Sigmoid colon (tissue), 7 donors: Measurements from ENCODE around the gene LOXHD1. TPM values are rescaled to one million over a fixed set of nuclear protein-coding genes. Genes with fewer than 3 reads are reported as not detected.

Source experiments
- DNase-seq: peaks from one replicate; pipeline ENCODE4 v3.0.0-alpha.2; 2019
- H3K27ac ChIP-seq, 4 donors: fragments of 200-600 bp; sonication (generic); one replicate each; pipeline ENCODE4 v1.5.1; 2016 to 2019; ENCODE audit warnings: mild to moderate bottlenecking in 1 of 4
- H3K27me3 ChIP-seq, 3 donors: fragments of 200-600 bp; sonication (generic); one replicate each; pipeline ENCODE4 v1.5.1; 2019; ENCODE audit warnings: mild to moderate bottlenecking in 1 of 3
- H3K36me3 ChIP-seq, 4 donors: fragments of 200-600 bp; sonication (generic); one replicate each; pipeline ENCODE4 v1.5.1; 2016 to 2019
- H3K4me1 ChIP-seq, 4 donors: fragments of 200-600 bp; sonication (generic); one replicate each; pipeline ENCODE4 v1.5.1; 2017 to 2019
- H3K4me3 ChIP-seq, 4 donors: fragments of 200-600 bp; sonication (generic); one replicate each; pipeline ENCODE4 v1.5.1; 2017 to 2019; ENCODE audit warnings: mild to moderate bottlenecking in 2 of 4, moderate library complexity in 1 of 4
- H3K9me3 ChIP-seq, 4 donors: fragments of 200-600 bp in 3 of 4; sonication (generic) in 3 of 4; one replicate each; pipeline versions ENCODE4 v1.5.1 to v1.6.1; 2013 to 2019
- CTCF ChIP-seq, 4 experiments: fragments of 450-650 bp in 3 of 4; fragments of 200-600 bp in 1 of 4; IDR thresholded peaks; one replicate each; pipeline ENCODE4 v1.5.1; 2016 to 2019; ENCODE audit warnings: antibody characterized with exemption in 4 of 4, mild to moderate bottlenecking in 3 of 4, moderate library complexity in 2 of 4
- EP300 ChIP-seq, 4 donors: sonication (generic); formaldehyde crosslinking; IDR thresholded peaks; one replicate each; pipeline ENCODE4 v1.6.1; 2017; ENCODE audit warnings: antibody characterized with exemption in 4 of 4
- POLR2A ChIP-seq, 2 donors: fragments of 450-650 bp; IDR thresholded peaks; one replicate each; pipeline ENCODE4 v1.6.1; 2016; ENCODE audit warnings: antibody characterized with exemption in 2 of 2, mild to moderate bottlenecking in 2 of 2, moderate library complexity in 2 of 2
- POLR2AphosphoS5 ChIP-seq, 4 donors: sonication (generic); formaldehyde crosslinking; IDR thresholded peaks; one replicate each; pipeline ENCODE4 v1.6.1; 2017; ENCODE audit warnings: antibody characterized with exemption in 4 of 4
- WGBS, 2 donors: extraction: QIAGEN DNeasy Blood & Tissue Kit; methylation state at CpG; one replicate each; pipeline ENCODE4 v1.1.7; 2013; 5-methylcytosine and 5-hydroxymethylcytosine counted together
- intact Hi-C: fragments of 100-400 bp; cut with DNase I; formaldehyde crosslinking; loops from one replicate; pipeline ENCODE4 v1.15.1; 2023
- polyA plus RNA-seq, 3 donors: library from polyadenylated mRNA; stranded (reverse); fragments of 200-250 nt; gene quantifications; one replicate each; pipeline ENCODE4 v1.2.3, GENCODE V29; 2013
- total RNA-seq, 4 donors: library from RNA; depleted of rRNA; stranded (reverse); fragments of >200 nt; gene quantifications; one replicate each; pipeline ENCODE4 v1.1.0, GENCODE V29; 2016
- donor health status: healthy with polysubstance abuse.
- donor health status: Bipolar disorder and iron deficiency.
- donor health status: healthy.

Gene LOXHD1
- total and polyA plus RNA-seq, 7 donors: 0.06 to 0.28 (median 0.27) TPM; not detected in 4

GRCh38 chr18:46570134-46570533, 86.9 kb downstream of the LOXHD1 start:
- Histone ChIP-seq H3K4me1 (no peaks in the 10 kb centered on the region), H3K9me3 (no peaks in the 10 kb centered on the region), H3K27me3 (no peaks in the 10 kb centered on the region), H3K36me3 (no peaks in the 10 kb centered on the region), H3K4me3 (no peak overlapping the region), H3K27ac (no peak overlapping the region)
- intact Hi-C loops: no loop called here
- WGBS, 2 donors: 65 to 83% methylated on average over 5 of the region's 5 CpGs
- DNase-seq: no peak
- TF ChIP-seq EP300 (IDR thresholded peaks at IDR 0.05) (no peak), CTCF (IDR thresholded peaks at IDR 0.05) (no peak), POLR2AphosphoS5 (IDR thresholded peaks at IDR 0.05) (no peak), POLR2A (IDR thresholded peaks at IDR 0.05) (no peak)

- WGBS, 2 donors: 72 to 83% methylated on average over 7 of the region's 7 CpGs
- TF ChIP-seq POLR2AphosphoS5 (IDR thresholded peaks at IDR 0.05) (no peak), CTCF (IDR thresholded peaks at IDR 0.05) (no peak), EP300 (IDR thresholded peaks at IDR 0.05) (no peak), POLR2A (IDR thresholded peaks at IDR 0.05) (no peak)
- H3K9me3 ChIP-seq: no peaks in the 10 kb centered on the region
- intact Hi-C loops: no loop called here
- no peaks in the 10 kb centered on the region for H3K4me1 ChIP-seq
- H3K27ac ChIP-seq: no peak overlapping the region
- H3K4me3 ChIP-seq: no peak overlapping the region
- DNase-seq: no peak
- no peaks in the 10 kb centered on the region for H3K27me3 ChIP-seq
- no peaks in the 10 kb centered on the region for H3K36me3 ChIP-seq
Measured at GRCh38 chr18:46569211-46569610, 87.8 kb downstream of the LOXHD1 start.

- DNase-seq: no peak
- intact Hi-C loops: no loop called here
Measured at GRCh38 chr18:46567196-46567595, 89.8 kb downstream of the LOXHD1 start.

GRCh38 chr18:46566111-46566510, 90.9 kb downstream of the LOXHD1 start:
- Histone ChIP-seq H3K27ac (no peak overlapping the region), H3K9me3 (no peaks in the 10 kb centered on the region), H3K27me3 (no peaks in the 10 kb centered on the region), H3K4me3 (no peak overlapping the region), H3K36me3 (no peaks in the 10 kb centered on the region), H3K4me1 (no peaks in the 10 kb centered on the region)
- intact Hi-C loops: no loop called here
- TF ChIP-seq POLR2A (IDR thresholded peaks at IDR 0.05) (no peak), EP300 (IDR thresholded peaks at IDR 0.05) (no peak), CTCF (IDR thresholded peaks at IDR 0.05) (no peak), POLR2AphosphoS5 (IDR thresholded peaks at IDR 0.05) (no peak)
- no peak for DNase-seq
- WGBS, 2 donors: 81 to 85% methylated on average over 10 of the region's 10 CpGs

More at GRCh38 chr18:46567196-46567595, 89.8 kb downstream of the LOXHD1 start:
- H3K4me3 ChIP-seq: no peak overlapping the region
- H3K27ac ChIP-seq: no peak overlapping the region
- no peaks in the 10 kb centered on the region for H3K9me3 ChIP-seq
- no peaks in the 10 kb centered on the region for H3K27me3 ChIP-seq
- H3K36me3 ChIP-seq: no peaks in the 10 kb centered on the region
- no peaks in the 10 kb centered on the region for H3K4me1 ChIP-seq
- WGBS, 2 donors: 69 to 70% methylated on average over 2 of the region's 2 CpGs
- TF ChIP-seq EP300 (IDR thresholded peaks at IDR 0.05) (no peak), POLR2AphosphoS5 (IDR thresholded peaks at IDR 0.05) (no peak)

GRCh38 chr18:46565256-46565655, 91.8 kb downstream of the LOXHD1 start:
- no peaks in the 10 kb centered on the region for H3K27me3 ChIP-seq
- DNase-seq: no peak
- H3K27ac ChIP-seq: no peak overlapping the region
- WGBS, 2 donors: 77 to 86% methylated on average over 5 of the region's 5 CpGs
- intact Hi-C loops: no loop called here
- H3K36me3 ChIP-seq: no peaks in the 10 kb centered on the region
- TF ChIP-seq POLR2A (IDR thresholded peaks at IDR 0.05) (no peak), CTCF (IDR thresholded peaks at IDR 0.05) (no peak), POLR2AphosphoS5 (IDR thresholded peaks at IDR 0.05) (no peak), EP300 (IDR thresholded peaks at IDR 0.05) (no peak)
- no peak overlapping the region for H3K4me3 ChIP-seq
- H3K4me1 ChIP-seq: no peaks in the 10 kb centered on the region
- H3K9me3 ChIP-seq: no peaks in the 10 kb centered on the region
